ENCODE data around the gene AGAP1.

The AGAP1 gene

DNA sequence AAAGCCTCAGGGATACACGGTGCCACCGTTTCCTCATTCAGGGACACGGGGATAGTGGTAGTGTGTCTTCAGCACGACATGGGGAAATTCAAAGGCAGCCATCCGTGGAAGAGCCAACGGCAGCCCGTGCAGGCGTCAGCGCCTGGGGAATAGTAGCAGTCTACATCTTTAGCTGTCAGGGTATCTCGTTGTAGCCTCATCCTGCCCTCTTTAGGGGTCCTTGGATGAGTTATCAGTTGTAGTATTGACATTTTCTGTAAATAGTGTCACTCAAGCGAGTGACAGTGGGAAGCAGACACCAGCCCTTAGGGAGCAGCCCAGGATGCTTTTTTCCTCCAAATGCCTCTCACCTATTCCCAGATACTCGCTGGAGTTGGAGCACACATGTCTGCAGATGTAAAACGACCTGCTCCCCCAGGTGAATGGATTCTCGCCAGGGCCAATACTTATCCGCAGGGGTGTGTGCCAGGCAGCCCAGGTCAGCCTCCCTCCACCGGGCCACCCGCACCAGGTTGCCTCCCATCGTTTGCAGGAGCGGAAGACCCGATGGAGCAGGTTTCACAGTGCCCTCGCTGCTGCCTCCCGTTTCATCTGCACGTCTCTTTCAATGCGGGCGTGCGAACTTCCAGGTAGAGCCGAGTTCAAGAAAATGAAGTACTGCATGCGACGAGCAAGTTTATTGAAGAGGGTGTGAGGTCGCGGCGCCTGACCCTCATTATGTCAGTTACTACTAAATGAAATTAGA, 41.0 kb downstream of the AGAP1 start:
- DNase-seq = peak; percentile 80 to 91

DNA sequence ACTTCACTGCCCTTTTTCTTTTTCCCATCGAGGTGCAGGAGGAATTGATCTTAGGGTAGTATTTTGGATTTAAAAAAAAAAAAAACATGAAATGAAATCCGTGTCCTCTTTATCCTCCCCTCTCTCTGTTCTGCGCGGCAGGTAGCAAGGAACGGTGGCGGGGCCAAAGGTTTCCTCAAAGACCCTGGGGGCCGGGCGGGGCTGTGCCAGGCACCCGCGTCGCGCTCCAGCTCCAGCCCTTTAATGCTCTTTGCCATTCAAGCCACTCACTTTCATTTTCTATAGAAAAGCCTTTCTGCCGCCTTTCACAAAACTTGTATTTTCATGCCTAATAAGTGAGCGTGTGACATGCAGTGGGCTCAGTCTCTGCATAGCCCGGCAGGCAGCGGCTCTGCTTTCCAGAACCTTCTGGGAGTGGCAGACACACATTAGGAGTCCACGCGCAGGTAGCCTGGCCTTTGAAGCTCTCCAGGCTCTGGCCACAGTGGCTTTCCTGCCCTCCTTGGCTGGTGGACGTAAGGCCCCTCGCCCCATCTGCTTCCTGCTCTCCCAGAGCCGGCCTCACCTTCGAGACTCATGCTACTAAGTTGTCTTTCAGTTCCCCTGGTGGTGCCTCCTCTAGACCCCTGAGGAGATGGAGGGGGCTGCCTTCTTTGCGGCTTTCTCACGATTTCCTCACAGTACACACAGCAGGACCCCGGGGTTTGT, 41.7 kb downstream of the AGAP1 start:
- peak in 1 of 2 experiments; percentile 73 for DNase-seq

DNA sequence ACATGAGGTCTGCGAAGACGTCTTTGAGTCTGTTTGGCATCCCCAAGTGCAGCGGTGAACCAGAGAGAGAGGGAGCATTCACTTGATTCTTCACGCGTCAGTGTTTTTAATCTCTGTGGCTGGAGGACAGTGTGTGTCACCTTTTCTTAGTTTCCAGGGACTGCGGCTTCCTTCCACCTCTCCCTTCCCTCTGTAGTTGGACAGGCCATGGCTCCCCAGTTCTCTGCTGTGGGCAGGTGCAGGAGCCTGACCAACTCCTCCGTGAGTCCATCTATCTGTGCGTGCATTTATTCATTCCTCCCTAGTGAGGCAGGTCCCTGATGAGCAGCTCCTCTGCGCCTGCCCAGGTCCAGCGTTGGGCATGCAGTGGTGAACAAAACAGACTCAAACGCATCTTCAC, 42.9 kb downstream of the AGAP1 start:
- DNase-seq = no peak

DNA sequence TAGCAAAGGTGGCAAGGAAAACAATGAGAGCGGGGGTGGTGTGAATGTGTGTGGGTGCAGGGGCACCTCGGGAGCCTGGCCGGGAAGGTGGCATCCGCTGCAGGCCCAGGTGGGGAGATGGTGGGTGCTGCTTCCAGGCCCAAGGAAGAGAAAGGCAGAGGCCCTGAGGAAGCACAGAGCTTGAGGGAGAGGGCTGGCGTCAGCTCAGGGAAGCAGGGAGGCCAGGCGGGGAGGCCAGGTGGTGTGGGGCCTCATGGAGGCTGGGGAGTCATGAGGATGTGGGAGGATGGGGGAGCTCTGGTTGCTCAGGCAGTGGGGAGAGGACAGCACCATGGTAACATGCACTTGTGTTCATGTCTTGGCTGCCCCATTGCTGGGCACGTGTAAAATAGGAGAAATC, 43.3 kb downstream of the AGAP1 start:
- no peak for DNase-seq

DNA sequence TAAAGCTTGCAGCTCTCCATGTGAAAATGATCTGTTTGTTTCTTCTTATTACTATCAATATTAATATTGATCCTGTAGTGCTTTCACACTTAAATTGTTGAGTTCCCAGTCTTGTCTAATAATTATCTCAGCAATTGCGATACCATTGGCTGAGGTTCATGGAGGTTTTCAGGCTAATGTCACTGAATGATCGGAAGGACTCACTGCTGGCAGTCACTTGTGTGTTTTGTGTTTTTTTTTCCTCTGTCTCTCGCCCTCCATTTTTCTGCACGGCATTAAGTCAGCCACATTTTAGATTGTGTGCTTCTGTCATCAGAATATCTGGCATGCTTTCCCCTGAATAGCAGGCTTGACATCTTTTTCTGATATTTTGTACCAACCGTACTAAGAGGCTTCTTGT, 43.7 kb downstream of the AGAP1 start:
- no peak for DNase-seq

DNA sequence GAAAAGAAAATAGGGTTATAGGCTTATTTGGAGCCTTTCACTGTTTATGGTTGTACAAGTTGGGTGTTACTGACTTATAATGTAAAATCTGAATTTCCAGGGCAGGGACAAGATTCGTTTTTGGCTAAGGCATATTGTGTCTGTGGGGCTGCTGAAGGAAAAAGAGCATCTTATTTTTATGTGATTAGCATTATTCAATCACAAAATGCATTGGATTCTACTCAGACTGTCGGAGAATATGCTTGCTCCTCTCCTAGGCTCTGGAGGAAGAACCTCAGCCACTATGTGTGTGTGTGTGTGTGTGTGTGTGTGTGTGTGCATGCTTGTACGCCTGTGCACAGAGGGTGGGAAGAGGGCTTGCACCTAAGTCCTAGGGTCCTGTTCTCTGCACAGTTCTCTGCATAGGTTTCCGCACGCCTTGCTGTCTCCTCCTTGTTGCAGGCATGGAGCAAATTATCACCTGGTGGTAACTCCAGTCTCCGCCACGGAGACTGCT, 44.3 kb downstream of the AGAP1 start:
- peak in 1 of 2 experiments; percentile 21 for DNase-seq

DNA sequence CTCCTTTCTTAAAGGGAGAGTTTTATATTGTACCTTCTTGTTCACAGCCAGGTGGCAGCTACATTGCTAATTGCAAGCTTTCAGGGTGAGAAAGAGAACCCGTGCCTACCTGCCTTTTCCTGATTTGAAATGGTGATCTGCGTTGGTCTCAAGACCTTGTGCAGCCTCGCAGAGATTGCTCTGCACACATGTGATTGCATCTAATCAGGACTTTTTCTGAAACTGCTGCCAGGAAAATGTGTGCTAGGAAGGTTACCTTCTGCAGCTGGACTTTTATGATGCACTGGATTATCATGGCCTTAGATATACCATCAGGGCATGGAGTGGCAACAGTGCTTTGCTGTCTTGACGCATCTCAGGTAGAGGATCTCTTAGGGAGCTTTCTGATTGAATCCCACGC, 45.1 kb downstream of the AGAP1 start:
- no peak for DNase-seq

DNA sequence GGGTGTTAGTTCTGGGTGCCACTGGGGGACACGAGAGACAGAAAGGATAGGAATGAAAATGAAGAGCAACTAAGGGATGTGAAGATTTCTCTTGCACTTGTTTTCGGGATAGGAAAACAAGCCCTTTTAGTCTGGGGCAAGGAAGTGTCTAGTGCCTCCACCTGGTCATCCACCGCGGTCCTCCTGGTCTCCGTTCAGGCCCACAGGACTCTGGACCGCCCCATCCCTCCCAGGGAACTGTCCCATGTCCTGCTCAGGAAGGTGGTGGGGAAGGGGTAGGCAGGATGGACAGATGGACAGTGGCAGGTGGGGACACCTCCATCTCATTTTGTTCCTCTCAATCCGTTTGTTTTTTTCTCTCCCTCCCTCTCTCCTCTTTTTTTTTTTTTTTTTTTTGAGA, 45.9 kb downstream of the AGAP1 start:
- no peak for DNase-seq

DNA sequence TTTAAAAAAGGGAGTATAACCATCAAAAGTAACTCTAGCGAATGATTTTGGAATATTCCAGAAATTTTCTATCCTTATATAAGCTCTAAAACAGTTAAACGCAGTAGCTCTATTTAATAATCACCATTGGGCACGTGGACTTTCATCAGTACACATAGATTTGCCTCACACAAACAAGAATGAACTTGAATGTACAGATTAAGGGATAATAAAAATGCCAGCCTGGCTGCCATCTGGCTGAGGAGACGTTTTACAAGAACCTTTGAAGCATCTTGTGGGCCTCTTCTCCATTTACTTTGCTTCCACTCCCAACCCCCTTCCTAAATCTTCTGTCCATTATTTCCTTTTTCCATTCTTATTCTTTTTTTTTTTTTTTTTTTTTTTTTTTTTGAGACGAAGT, 47.2 kb downstream of the AGAP1 start:
- DNase-seq = peak; percentile 31 to 57

DNA sequence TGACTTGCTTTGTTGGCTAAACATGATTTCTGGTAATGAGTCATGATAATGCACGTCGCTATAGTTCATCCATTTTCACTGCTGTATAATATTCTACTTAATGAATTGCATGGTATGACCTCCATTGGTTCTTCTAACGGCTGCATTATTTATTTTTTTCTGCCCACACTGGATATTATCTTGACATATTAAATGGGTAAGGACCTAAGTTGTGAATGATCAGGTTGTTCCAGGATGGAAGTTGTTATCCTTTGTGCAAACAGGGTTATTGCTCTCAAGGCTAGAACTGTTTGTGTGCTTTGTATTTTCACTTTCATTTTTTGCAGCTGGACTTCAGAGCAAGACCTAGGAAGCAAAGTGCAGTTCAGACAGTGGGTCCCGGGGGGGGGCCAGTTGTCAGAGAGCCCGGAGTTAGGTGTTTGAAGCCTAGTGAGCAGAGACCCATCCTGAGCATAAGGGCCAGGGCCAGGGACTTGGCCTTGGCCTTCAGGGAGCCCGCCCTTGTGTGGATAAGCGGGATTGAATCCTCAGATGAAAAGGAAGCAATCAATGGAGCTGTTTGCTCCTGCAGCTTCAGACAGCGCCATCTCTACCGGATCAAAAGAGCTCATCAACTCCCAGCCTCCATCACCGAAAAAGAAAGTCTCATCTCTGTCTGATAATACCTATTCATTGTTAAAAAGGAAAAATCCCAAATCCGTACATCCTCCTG, 48.2 kb downstream of the AGAP1 start:
- no peak for DNase-seq

DNA sequence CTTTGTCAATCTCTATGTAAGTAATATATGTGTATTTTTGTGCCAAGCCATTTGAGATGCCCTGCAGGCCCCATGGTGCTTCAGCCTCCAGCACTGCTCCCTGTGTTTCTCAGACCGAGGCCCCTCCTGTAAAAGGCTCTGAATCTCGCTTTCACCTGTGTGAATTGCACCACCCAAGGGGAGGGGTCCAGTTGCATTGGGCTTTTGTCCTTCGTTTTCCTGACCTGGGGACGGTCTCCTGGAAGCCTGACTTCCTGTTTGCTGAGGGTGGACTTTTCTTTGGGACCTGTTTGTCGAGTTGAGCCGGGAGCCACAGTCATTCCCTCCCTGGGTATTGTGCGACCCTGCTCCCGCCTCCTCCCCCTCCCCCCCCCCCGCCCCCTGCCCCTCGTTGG, 48.9 kb downstream of the AGAP1 start:
- DNase-seq = peak; percentile 31 to 67

DNA sequence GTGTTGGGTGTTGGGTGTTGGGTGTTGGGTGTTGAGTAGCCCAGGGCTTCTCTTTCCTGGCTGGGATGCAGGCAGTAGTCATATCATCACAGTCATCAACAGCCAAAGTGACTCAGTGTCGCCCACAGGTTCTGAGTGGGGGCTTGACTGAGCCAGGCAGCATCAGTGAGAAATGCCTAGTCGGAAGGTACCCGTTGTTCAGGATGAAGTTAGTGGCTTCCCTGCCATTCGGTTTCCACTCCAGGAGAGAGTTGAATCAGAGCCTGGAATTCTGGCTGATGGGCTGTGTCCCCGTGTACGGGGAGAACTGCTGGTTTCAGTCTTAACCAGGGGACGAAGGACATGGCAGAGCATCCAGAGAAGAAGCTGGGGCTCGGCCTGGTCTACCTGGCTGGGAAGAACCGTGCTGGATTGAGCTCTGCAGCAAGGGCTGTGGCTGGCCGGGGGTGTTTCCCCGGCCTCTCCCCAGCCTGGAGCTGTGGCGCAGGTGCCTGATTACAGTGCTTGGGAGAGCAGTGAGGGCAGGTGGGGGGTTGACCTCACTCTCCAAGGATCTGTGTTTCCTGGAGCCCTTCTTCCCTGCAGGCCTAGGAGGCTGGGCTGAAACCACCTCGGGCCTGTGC, 49.4 kb downstream of the AGAP1 start:
- peak in 1 of 2 experiments; percentile 40 for DNase-seq

DNA sequence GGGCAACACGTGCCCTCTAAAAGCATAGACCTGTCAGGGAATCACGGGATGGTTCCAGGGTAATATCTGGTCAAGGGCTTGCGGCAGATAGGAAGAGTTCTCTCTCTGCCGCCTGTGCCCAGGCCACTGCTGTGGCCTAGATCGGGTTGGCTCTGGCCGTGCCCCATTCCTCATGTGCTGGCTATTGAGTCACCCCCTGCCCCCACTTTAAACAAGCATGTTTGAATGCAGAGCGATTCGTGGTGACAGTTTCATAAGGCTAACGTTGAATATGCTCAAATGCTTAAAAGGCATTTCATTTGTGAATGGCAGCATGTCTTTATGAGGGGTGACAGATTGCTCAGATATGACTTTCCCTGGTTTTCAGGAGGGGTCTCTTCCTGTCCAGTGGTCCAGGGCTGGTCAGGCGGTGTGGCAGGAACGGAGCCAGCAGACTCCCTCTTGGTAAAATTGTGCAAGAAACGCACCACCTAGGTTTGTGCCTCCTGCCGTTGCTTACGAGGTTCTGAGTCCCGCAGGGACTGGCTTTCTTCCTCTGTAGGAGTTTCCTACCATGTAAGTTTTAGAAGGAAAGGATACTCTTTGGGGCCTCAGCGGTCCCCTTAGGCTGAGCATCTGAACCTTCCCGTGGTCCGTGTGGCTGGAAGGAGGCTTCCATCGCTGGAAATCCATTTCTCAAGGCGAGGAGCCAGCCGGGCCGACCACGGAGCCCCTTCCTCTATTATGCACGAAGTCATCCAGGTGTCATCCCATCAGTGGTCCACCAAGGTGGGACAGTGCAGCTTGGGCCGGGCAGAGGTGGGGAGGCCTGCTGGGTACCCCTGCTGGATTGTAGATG, 50.2 kb downstream of the AGAP1 start:
- no peak for DNase-seq

DNA sequence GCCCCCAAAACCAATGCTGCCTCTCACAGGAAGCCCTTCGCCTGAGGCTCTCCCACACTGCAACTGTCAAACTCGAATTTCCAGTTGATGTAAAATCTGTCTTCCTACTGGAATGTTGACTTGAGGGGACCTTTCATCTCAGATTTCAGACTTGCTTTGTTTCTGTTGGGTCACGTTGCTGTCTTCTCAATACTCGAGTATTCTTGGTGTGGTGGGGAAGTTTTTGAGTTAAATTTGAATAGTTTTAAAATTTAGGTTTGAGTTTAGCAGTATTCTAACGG, 50.8 kb downstream of the AGAP1 start:
- DNase-seq = peak in 1 of 2 experiments; percentile 22

DNA sequence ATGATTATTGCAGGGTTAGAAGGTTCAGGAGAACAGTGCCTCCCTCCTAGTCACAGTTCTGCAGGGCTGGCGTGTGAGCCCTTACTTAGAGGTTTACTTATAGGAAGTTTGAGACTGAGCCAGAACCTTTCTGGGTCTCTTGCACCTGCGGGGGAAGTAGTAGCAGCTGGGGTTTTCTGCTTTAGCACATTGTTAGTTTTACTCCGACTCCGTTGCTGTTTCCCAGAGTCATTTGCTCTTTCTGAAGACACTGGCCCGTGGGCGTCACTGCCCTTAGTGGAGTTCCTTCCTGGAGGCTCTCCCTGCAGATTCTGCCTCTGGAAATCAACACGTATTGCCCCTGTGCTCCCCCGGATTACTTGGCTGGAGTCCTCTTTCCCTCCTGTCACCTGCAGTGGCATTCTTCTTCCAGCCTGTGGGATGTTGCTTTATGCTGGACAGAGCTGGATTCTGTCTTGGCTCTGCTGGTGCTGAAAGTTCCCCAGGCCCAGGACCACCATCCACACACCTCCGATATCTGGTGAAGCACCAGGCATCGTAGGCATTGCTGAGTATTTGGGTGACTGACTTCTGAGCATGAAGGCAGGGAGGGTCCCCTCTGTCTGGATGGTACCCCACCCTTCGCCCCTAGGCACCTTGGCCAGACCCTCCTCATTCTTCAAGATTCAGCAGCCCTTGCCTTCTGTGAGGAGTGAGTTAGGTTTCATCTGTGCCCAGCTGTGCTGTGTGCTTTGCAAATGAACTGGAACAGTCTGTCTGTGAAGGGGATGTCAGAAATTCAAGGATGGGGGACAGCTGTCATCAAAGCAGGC, 51.7 kb downstream of the AGAP1 start:
- DNase-seq = no peak

DNA sequence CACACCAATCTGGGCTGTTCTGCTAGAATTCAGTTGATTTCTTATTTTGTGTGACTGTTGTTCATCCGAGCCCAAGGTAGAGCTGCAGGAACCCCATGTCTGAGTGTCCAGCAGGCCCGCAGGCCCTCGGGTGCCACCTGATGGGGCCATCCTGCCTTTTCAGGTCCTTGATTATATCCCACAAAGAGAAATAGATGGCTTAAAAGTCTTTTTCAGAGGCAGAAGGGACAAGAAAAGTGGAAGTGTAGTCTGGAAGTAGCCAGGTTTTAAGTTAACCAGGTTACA, 52.2 kb downstream of the AGAP1 start:
- no peak for DNase-seq

DNA sequence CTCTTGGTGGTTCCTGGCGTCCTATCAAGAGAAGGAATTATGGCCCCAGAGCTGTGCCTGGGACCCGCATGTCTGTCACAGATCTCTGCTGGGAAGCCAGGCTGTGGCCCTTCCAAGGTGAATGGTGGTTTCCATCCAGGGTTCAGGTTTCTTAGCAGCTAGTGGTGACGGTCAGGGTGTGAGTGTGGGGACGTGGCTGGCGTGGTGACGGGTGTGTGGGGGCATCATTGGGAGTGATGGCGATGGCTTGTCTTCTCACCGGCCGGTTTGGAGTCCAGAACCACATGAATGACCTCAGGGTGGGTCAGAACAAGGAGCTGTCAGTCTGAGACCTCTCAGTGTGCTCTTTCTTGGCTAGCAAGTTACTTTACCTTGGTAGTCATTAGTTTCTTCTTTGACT, 52.6 kb downstream of the AGAP1 start:
- DNase-seq = no peak

DNA sequence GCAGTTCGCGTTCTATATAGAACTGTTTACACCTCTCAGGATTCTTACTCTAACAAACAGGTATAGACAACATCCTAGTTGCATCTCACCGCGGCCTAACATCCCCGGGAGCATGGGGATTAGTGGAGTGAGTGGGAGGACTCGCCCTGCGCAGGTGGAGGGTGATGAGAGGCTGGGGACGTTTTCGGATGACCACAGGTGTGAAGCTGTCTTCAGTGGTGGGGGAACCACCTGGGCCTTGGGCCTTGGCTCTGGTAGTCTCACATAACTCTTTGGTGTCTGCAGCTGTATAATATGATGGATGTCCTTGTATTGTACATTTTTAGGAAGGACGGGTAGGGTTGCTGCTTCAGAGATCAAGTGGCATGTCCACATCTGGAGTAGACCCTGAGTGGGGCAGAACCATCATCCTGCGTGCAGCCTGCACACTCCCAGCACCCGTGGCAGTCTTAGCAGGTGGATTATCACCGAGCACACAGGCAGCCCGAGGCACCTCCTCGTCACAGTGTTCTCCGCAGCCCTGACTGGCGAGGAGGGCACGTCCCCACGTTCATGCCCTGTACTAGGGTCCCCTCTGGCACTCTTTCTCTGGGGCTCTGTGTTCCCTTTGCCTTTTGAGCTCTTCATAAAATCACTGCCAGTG, 56.0 kb downstream of the AGAP1 start:
- DNase-seq = no peak

DNA sequence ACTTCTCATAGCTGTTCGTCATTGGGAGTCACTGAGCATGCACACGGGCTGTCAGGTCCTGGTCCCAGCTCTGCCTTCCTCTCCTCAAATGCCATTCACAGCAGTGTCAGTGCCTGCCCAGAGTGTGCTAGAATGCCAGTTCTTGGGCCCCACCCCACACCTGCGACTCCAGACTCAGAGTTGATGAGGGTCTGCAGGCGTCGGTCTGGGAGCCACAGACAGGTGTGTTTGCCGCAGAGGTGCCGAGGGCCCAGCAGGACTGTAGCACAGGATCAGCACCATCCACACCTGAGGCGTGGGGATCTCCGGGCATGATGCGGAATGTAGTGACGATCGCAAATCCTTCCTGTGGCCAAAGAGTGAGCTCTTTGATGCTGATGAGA, 56.5 kb downstream of the AGAP1 start:
- no peak for DNase-seq

DNA sequence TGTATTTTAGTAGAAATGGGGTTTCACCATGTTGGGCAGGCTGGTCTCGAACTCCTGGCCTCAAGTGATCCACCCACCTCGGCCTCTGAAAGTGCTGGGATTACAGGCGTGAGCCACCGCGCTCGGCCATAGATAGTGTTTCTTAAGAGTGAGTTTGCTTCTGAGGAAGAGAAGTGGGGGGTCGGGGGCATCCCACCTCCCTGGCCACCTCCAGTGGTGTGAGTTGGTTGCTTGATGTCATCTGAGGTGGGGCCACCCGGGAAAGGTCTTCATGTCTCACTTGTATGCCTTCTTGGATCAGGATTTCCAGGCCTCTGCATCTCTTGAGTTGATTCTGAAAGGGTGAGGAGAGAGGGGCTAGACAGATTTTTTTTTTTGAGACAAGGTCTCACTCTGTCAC, 57.1 kb downstream of the AGAP1 start:
- no peak for DNase-seq

DNA sequence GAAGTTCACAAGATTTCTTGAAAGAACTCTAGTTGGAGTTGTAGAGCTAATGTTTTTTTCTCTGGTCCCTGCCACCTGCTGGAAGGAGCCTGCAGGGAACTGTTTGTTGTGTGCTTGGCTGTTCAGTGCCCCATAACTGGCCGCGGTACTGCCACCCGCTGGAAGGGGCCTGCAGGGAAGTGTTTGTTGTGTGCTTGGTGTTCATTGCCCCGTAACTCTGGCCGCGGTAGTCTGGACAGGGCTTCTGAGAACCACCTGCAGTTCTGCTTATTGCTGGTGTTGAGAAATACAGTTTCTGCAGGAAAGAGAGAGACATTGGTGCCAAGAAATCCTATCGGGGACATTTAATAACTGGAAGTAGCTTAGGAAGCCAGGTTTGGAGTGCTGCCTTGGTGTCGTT, 58.1 kb downstream of the AGAP1 start:
- DNase-seq = peak; percentile 27 to 81

DNA sequence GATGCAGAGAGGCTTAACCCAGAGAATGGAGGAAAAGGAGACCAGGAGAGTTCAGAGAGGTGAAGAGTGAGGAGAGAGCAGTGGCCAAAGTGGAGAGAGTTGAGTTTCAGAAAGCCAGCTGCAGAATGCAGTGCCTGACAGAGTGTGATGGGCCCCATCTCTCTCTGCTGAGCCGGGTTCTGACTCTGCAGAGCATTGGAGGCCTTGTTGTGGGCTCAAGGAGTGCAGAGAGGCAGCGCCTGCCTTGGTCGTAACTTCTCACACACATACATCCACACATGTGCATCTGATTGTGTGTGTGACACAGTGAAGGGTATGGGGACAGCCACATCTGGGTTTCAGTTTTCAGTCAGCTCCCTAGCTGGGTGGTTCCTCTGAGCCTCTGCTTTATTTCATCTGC, 58.8 kb downstream of the AGAP1 start:
- no peak for DNase-seq
